HG03064 (cell line): ENCODE data around the gene COL27A1.

Experiments
- ATAC-seq: cut with Tn5 transposase; IDR thresholded peaks from one replicate; pipeline ENCODE4 v1.9.1; 2021; ENCODE audit warnings: low read depth; ENCODE audit not compliant: unreplicated experiment

COL27A1 gene

GRCh38 chr9:114347675-114348074 lies 192.3 kb downstream of the COL27A1 start:
- ATAC-seq = no peak

GRCh38 chr9:114348261-114348905 lies 193.0 kb downstream of the COL27A1 start:
- no peak for ATAC-seq

GRCh38 chr9:114348906-114349482 lies 193.7 kb downstream of the COL27A1 start:
- peak; percentile 90 for ATAC-seq

GRCh38 chr9:114349713-114350480 lies 194.6 kb downstream of the COL27A1 start:
- no peak for ATAC-seq

GRCh38 chr9:114350636-114351401 lies 195.5 kb downstream of the COL27A1 start:
- no peak for ATAC-seq

GRCh38 chr9:114351932-114352331 lies 196.6 kb downstream of the COL27A1 start:
- no peak for ATAC-seq

GRCh38 chr9:114355821-114356220 lies 200.5 kb downstream of the COL27A1 start:
- ATAC-seq = no peak

- no peak for ATAC-seq
These were observed 201.5 kb downstream of the COL27A1 start for GRCh38 chr9:114356792-114357191.

GRCh38 chr9:114357360-114357759 lies 202.0 kb downstream of the COL27A1 start:
- ATAC-seq = no peak

- ATAC-seq = no peak
These were observed 202.6 kb downstream of the COL27A1 start for GRCh38 chr9:114357911-114358328.

- no peak for ATAC-seq
These were observed 204.5 kb downstream of the COL27A1 start for GRCh38 chr9:114359801-114360200.

GRCh38 chr9:114361542-114361941 lies 206.2 kb downstream of the COL27A1 start:
- ATAC-seq = no peak
